GM12865 (cell line): ENCODE results near the gene MAGI2.
"Not testable (repeated sequence)": the region's sequence is repeated elsewhere in the genome, so short reads cannot be mapped to it uniquely, and the experiment has no call there.

Source experiments
- DNase-seq: peaks from one replicate; pipeline ENCODE4 v3.0.0; 2010; ENCODE audit warnings: low read depth
- H3K4me3 ChIP-seq: 2 replicates; pipeline ENCODE4 v1.5.1; 2011; ENCODE audit warnings: mild to moderate bottlenecking, low read depth, low read length, control low read depth
- TF ChIP-seq, protein P1 (sequence below): IDR thresholded peaks from 2 replicates; pipeline ENCODE4 v1.5.1; 2011; ENCODE audit warnings: low read length, control low read depth, low read depth, inconsistent platforms; ENCODE audit not compliant: insufficient read depth; ENCODE audit errors: missing control alignments

Gene MAGI2

DNA sequence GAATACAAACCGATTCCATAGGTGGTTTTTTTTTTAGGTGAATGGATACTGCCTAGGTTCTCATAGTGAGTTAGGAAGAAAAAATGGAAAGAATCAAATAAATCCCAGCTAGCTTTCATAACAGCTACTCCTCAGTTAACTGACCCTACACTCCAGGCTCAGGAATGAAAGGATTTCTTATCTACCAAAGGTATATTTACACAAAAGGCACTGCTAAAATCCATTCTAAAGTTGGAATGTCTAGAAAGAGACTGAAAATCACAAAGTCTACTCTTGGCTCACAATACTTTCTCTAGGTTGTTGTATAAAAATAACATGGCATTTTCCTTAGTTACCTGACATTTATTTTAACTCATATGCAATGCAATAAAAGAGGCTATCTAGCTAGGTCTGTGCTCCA lies 375.2 kb downstream of the MAGI2 start:
- no peak for DNase-seq
- H3K4me3 ChIP-seq = no peak overlapping the region
- TF ChIP-seq, protein P1, sequence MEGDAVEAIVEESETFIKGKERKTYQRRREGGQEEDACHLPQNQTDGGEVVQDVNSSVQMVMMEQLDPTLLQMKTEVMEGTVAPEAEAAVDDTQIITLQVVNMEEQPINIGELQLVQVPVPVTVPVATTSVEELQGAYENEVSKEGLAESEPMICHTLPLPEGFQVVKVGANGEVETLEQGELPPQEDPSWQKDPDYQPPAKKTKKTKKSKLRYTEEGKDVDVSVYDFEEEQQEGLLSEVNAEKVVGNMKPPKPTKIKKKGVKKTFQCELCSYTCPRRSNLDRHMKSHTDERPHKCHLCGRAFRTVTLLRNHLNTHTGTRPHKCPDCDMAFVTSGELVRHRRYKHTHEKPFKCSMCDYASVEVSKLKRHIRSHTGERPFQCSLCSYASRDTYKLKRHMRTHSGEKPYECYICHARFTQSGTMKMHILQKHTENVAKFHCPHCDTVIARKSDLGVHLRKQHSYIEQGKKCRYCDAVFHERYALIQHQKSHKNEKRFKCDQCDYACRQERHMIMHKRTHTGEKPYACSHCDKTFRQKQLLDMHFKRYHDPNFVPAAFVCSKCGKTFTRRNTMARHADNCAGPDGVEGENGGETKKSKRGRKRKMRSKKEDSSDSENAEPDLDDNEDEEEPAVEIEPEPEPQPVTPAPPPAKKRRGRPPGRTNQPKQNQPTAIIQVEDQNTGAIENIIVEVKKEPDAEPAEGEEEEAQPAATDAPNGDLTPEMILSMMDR = no peak

DNA sequence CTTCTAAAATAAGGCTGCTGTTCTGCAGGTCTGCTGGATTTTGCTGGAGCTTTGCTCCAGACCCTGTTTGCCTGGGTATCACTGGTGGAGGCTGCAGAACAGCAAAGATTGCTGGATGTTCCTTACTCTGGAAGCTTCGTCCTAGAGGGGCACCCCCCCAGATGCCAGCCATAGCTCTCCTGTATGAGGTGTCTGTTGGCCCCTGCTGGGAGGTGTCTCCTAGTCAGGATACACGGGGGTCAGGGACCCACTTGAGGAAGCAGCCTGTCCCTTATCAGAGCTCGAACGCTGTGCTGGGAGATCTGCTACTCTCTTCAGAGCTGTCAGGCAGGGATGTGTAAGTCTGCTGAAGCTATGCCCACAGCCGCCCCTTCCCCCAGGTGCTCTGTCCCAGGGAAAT lies 382.3 kb downstream of the MAGI2 start:
- not testable (repeated sequence) for DNase-seq, H3K4me3 ChIP-seq

DNA sequence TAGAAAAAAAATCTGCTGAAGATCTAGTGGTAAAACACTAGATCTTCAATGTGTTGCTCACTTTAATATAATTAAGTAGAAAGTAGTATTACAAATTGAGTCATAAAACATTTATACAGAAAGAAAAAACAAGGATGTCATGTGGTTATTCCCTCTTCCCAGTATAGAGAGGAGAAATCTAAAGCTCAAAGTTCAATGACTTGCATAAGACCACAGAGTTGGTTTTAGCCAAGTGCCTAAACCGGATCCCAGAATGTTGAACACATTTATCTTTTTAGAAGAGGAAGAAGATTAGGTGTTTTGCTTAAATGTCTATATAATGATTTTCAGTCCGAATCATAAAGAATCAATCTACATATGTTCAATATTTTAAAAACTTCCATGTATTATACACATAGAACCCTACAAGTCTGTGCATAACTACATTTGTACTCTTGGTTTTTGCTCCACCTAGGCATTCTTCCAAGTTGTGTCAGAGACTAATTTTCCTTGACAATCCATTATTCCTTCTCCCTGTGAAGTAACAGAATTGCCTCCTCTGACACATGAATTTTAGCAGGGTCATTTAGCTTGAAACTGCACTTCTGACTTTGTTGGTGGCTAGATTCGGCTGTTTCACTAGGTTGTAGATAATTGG lies 389.2 kb downstream of the MAGI2 start:
- no peak overlapping the region for H3K4me3 ChIP-seq
- no peak for DNase-seq
- TF ChIP-seq, protein P1 = no peak

DNA sequence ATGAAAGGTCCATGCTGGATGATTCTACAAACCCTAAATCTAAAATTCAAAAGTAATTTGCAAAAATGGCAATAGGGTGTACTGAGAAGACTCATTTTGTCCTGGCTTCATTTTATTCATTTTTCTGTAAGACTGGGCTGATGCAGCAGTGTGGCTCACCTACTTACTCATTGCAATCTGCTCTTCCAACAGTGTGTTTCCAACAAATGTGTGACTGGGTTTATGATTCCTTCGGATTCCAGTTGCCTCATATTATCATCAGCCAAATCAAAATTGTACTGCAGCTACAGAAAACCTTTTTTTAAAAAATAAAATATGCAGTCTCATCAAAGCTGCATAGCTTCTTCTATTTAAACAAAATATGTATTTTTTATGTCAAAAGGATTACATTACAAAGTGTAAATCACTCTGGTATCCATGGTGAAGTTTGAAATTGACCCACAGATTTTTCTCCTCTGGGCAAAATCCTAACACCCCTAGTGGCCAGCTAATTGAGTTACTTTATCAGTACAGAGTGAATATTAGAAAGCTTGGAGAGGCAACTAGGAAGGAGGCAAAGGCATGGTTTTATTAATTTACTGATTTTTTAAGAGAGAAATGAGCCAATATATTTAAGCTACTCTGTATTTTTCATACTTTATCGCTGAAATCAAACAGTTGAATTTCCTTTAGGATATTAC lies 390.3 kb downstream of the MAGI2 start:
- no peak overlapping the region for H3K4me3 ChIP-seq
- no peak for DNase-seq
- TF ChIP-seq, protein P1 = no peak

DNA sequence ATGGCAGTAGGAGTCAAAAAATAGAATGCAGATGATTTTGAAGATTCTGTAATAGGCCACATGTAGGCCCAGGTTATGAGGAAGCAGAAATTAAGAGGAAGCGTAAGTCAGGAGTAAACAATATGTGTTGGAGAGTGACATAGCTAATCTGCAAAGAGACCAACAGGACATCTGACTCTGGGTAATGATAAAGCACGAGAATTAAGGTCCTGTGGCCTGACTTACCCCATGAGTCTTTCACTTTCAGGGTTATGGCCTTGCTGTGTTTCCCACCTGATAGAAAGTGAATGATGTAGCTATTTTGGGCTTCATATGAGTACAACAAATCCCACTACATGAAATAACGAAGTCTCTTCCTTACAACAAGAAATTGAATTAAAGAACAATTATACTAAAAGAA lies 393.0 kb downstream of the MAGI2 start:
- TF ChIP-seq, protein P1 = no peak
- no peak for DNase-seq

DNA sequence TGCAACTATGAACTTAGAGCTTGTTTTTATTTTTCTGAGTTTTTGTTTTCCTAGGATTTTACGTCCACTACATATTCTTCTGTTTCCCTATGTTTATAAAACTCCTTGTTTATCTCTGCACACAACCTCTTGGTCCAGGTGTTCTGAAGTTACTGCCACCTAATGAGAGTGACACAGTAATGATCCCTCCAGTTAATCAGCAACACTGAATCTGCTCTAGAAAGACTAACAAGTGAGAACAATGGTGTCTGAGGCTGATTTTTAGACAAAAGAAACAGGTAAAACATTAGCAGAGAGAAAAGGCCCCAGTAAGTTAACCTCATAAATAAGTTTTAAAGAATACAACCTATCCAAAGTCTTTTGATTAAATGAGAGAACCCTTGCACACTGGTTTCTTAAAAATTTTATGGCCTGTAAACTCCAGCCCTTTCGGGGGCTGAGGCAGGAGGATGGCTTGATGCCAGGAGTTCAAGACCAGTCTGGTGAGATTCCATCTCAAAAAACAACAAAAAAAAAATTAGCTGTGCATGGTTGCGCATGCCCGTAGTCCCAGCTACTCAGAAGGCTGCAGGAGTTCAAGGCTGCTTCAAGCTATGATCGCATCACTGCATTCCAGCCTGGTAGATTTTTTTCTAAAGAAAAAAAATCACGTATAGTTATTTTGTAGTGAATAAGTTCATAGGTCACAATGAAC lies 397.6 kb downstream of the MAGI2 start:
- no peak overlapping the region for H3K4me3 ChIP-seq
- no peak for DNase-seq
- TF ChIP-seq, protein P1 = no peak

More for the DNA sequence above, 393.0 kb downstream of the MAGI2 start:
- H3K4me3 ChIP-seq = no peak overlapping the region

DNA sequence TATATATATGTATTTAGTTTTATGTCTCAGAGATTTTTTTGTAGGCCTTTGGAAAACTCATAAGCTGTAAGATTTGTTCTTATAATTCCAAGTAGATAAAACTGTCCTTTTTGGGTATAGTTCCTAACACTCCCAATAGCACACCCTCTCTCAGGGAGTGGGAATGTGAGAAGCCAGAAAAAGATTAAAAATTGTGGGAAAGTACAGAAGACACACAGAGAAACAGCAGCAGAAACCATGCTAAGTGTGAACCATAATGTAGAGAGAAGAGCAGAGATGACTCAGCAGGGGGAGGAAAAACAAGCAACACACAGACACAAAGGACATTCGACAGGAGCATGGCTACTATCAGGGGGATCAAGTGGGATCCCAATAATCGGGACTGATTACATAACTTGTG lies 401.6 kb downstream of the MAGI2 start:
- no peak overlapping the region for H3K4me3 ChIP-seq
- TF ChIP-seq, protein P1 = no peak

More for the DNA sequence above, 401.6 kb downstream of the MAGI2 start:
- no peak for DNase-seq
